Body of pancreas (tissue), 4 donors: ENCODE data around the gene MYLK.

Experiments
- POLR2A ChIP-seq, 3 donors: fragments of 450-650 bp; IDR thresholded peaks; one replicate each; pipeline ENCODE4 v1.6.1; 2016; ENCODE audit warnings: antibody characterized with exemption in 3 of 3, mild to moderate bottlenecking in 2 of 3
- TF ChIP-seq, protein P1 (sequence below), 7 experiments: fragments of 450-650 bp in 4 of 7; fragments of 200-600 bp in 3 of 7; sonication (generic) in 3 of 7; IDR thresholded peaks; one replicate each; pipeline ENCODE4 v1.5.1; 2016 to 2019; ENCODE audit warnings: antibody characterized with exemption in 7 of 7

DNA sequence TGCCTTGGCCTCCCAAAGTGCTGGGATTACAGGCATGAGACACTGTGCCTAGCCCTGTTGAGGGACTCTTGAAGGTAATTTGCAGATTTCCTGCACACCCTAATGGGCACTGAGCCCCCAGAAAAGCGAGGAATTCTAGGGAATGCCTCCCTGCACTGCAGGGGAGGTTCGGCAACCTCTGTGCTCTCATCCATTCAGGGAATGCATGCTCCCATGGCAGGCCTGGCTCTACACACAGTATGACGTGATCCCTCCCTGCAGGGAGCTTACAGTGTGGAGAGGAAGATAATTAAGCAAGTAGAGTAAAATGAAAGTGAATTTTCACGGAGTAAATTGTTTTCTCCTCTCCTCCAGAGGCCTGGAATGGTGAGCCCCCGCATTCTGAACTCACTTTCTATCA is 166.0 kb downstream of the MYLK start:
- TF ChIP-seq, protein P1, sequence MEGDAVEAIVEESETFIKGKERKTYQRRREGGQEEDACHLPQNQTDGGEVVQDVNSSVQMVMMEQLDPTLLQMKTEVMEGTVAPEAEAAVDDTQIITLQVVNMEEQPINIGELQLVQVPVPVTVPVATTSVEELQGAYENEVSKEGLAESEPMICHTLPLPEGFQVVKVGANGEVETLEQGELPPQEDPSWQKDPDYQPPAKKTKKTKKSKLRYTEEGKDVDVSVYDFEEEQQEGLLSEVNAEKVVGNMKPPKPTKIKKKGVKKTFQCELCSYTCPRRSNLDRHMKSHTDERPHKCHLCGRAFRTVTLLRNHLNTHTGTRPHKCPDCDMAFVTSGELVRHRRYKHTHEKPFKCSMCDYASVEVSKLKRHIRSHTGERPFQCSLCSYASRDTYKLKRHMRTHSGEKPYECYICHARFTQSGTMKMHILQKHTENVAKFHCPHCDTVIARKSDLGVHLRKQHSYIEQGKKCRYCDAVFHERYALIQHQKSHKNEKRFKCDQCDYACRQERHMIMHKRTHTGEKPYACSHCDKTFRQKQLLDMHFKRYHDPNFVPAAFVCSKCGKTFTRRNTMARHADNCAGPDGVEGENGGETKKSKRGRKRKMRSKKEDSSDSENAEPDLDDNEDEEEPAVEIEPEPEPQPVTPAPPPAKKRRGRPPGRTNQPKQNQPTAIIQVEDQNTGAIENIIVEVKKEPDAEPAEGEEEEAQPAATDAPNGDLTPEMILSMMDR (IDR thresholded peaks at IDR 0.05), result no peak
- no peak for TF ChIP-seq POLR2A (IDR thresholded peaks at IDR 0.05)
